ENCODE measurements around the gene PRRT4. TPM values are rescaled to one million over a fixed set of nuclear protein-coding genes. Genes with fewer than 3 reads are reported as not detected.
A peak's percentile ranks its signal among the peaks of the same experiment; 100 is the strongest.

Gene PRRT4
- total RNA-seq, 1 donor from 2014 or later = 0.14 TPM

- H3K27ac Mint-ChIP-seq = peak overlapping the region; percentile 52
- DNase-seq = no peak
- peak overlapping the region; percentile 90 for H3K4me3 Mint-ChIP-seq
- H3K27me3 Mint-ChIP-seq = peaks cover 2% of the 10 kb centered on the region
- H3K4me1 Mint-ChIP-seq = peaks cover 33% of the 10 kb centered on the region
- H3K9me3 Mint-ChIP-seq = no peaks in the 10 kb centered on the region
- peaks cover 27% of the 10 kb centered on the region for H3K36me3 Mint-ChIP-seq (ENCODE audit: low read depth)
- intact Hi-C loops (cut with micrococcal nuclease) = loop anchor here (10.0 kb wide), 1 partner anchor 131 kb away; no protein-coding TSS in a partner anchor
These were observed 42.2 kb upstream of the PRRT4 start for GRCh38 chr7:128403676-128404075.

DNA sequence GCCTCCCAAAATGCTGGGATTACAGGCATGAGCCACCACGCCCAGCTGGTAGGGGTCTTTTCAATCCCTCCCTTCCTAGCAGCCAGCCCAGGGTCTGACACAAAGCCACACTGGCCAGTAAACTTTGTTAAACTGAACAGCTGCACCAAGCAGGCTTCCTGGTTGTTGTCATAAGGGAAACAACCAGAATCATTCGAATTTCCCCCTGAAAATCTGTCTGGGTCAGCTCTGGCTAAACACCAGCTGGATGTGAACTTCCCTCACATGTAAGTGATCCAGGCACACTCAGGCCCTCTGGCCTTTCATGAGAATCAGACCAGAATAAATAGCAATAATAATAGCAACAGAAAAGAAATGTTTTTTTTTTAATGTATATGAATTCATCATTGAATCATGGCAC is 40.9 kb upstream of the PRRT4 start:
- DNase-seq = no peak
- no peak overlapping the region for H3K4me3 Mint-ChIP-seq
- peaks cover 37% of the 10 kb centered on the region for H3K36me3 Mint-ChIP-seq (ENCODE audit: low read depth)
- H3K27ac Mint-ChIP-seq = no peak overlapping the region
- H3K27me3 Mint-ChIP-seq = peaks cover 2% of the 10 kb centered on the region
- no peaks in the 10 kb centered on the region for H3K9me3 Mint-ChIP-seq
- intact Hi-C loops (cut with micrococcal nuclease) = loop anchor here (10.0 kb wide), 1 partner anchor 132 kb away; no protein-coding TSS in a partner anchor
- H3K4me1 Mint-ChIP-seq = peaks cover 23% of the 10 kb centered on the region

DNA sequence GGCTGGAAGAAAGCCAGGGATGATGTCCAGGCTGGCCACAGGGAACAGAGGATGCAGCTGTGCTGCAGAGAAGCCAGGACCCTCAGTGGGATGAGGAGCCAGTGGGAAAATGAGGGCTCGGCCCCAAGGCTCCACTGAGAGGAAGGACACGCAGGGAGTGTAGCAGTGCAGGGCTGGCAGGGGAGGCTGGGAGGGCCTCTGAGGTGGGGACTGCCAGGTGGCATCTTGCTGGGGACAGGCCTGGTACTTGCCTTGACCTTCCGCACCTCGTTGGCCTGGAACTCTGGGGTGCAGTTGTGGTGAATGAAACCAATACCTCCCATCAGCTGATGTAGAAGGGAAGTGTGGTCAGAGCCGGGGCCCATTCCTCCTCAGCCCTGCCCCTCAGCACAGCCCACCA is 39.1 kb upstream of the PRRT4 start:
- Mint-ChIP-seq H3K4me1 (peaks cover 12% of the 10 kb centered on the region), H3K4me3 (no peak overlapping the region), H3K27ac (no peak overlapping the region), H3K9me3 (no peaks in the 10 kb centered on the region), H3K36me3 (ENCODE audit: low read depth) (peaks cover 47% of the 10 kb centered on the region), H3K27me3 (no peaks in the 10 kb centered on the region)
- DNase-seq = no peak
- intact Hi-C loops (cut with micrococcal nuclease) = loop anchor here (10.0 kb wide), 1 partner anchor 134 kb away; no protein-coding TSS in a partner anchor

GRCh38 chr7:128399991-128400390 is 38.5 kb upstream of the PRRT4 start:
- Mint-ChIP-seq H3K4me3 (no peak overlapping the region), H3K4me1 (peaks cover 11% of the 10 kb centered on the region), H3K36me3 (ENCODE audit: low read depth) (peaks cover 47% of the 10 kb centered on the region), H3K27me3 (no peaks in the 10 kb centered on the region), H3K9me3 (no peaks in the 10 kb centered on the region), H3K27ac (no peak overlapping the region)
- intact Hi-C loops (cut with micrococcal nuclease) = loop anchor here (2.0 to 10.0 kb wide), 2 partner anchors 59 to 135 kb away; no protein-coding TSS in a partner anchor
- DNase-seq = no peak

- Mint-ChIP-seq H3K4me3 (no peak overlapping the region), H3K27me3 (no peaks in the 10 kb centered on the region), H3K27ac (no peak overlapping the region), H3K9me3 (no peaks in the 10 kb centered on the region), H3K4me1 (peaks cover 2% of the 10 kb centered on the region), H3K36me3 (ENCODE audit: low read depth) (peaks cover 52% of the 10 kb centered on the region)
- DNase-seq = no peak
- intact Hi-C loops (cut with micrococcal nuclease) = loop anchor here (1.0 to 2.0 kb wide), 3 partner anchors 12 to 60 kb away; no protein-coding TSS in a partner anchor
These were observed 37.3 kb upstream of the PRRT4 start for GRCh38 chr7:128398841-128399135.

DNA sequence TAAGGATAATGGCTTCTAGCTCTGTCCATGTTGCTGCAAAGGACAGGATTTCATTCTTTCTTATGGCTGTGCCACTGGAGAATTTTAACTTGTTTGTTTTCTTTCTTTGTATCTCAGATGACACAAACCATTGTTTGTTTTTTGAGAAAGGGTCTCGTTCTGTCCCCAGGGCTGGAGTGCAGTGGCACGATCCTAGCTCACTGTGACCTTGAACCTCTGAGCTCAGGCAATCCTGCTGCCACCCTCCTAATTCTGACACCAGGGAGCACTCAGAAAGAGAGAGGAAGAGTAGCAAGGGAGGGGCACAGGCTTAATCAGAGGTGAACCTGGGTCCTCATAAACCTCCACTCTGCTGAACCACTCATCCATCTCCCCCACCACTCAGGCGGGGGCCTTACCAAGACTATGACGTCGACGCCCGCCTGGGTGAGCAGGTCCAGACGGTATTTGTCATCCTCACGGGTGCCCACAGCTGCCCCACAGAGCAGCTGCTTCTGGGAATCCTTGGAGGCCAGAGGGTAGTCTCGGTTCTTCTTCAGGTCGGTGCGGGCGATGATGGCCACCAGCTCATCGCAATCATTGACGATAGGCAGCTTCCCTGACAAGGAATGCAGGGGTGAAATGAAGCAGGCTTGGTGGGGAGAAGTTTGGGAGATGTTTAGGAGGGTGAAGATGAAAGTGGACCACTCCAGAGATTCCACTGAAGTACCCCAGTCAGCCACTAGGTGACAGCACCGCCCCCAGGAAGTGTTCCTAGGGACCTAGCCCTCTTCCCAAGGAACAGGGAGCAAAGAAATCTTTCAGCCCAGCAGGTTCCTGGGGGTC is 36.7 kb upstream of the PRRT4 start:
- H3K4me1 Mint-ChIP-seq = no peaks in the 10 kb centered on the region
- peaks cover 51% of the 10 kb centered on the region for H3K36me3 Mint-ChIP-seq (ENCODE audit: low read depth)
- no peak overlapping the region for H3K27ac Mint-ChIP-seq
- DNase-seq = peak; percentile 81
- intact Hi-C loops (cut with micrococcal nuclease) = loop anchor here (1.0 to 2.0 kb wide), 3 partner anchors 12 to 61 kb away; no protein-coding TSS in a partner anchor
- no peaks in the 10 kb centered on the region for H3K27me3 Mint-ChIP-seq
- no peak overlapping the region for H3K4me3 Mint-ChIP-seq
- no peaks in the 10 kb centered on the region for H3K9me3 Mint-ChIP-seq

GRCh38 chr7:128396357-128396756 is 34.9 kb upstream of the PRRT4 start:
- Mint-ChIP-seq H3K4me3 (no peak overlapping the region), H3K27me3 (no peaks in the 10 kb centered on the region), H3K36me3 (ENCODE audit: low read depth) (peaks cover 47% of the 10 kb centered on the region), H3K9me3 (no peaks in the 10 kb centered on the region), H3K4me1 (no peaks in the 10 kb centered on the region), H3K27ac (no peak overlapping the region)
- intact Hi-C loops (cut with micrococcal nuclease) = no loop called here
- no peak for DNase-seq

DNA sequence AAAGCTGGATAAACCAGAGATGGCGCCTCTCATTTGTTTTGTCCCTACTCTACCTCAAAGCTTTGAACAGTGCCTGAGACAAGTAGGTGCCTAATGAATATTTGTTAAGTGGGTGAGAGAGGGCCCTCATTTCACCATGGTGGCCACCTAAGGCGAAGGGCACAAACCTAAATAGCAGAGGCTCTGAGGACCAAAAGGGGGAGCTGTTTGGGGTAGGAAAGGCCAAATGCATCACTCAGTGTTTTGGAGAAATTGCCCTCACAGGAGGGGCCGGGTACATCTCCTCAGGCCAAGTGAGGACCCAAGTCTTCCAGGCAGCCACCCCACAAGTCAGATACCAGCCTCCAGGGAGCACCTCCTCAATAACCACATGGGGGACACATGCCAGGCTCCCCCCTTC is 34.3 kb upstream of the PRRT4 start:
- no peak overlapping the region for H3K27ac Mint-ChIP-seq
- DNase-seq = no peak
- H3K4me3 Mint-ChIP-seq = no peak overlapping the region
- no peaks in the 10 kb centered on the region for H3K9me3 Mint-ChIP-seq
- no peaks in the 10 kb centered on the region for H3K27me3 Mint-ChIP-seq
- intact Hi-C loops (cut with micrococcal nuclease) = no loop called here
- no peaks in the 10 kb centered on the region for H3K4me1 Mint-ChIP-seq
- peaks cover 41% of the 10 kb centered on the region for H3K36me3 Mint-ChIP-seq (ENCODE audit: low read depth)

GRCh38 chr7:128394904-128395496 is 33.5 kb upstream of the PRRT4 start:
- Mint-ChIP-seq H3K4me1 (no peaks in the 10 kb centered on the region), H3K9me3 (no peaks in the 10 kb centered on the region), H3K4me3 (no peak overlapping the region), H3K36me3 (ENCODE audit: low read depth) (peaks cover 33% of the 10 kb centered on the region), H3K27me3 (no peaks in the 10 kb centered on the region), H3K27ac (no peak overlapping the region)
- intact Hi-C loops (cut with micrococcal nuclease) = no loop called here
- no peak for DNase-seq

GRCh38 chr7:128393526-128394330 is 32.2 kb upstream of the PRRT4 start:
- Mint-ChIP-seq H3K36me3 (ENCODE audit: low read depth) (peaks cover 32% of the 10 kb centered on the region), H3K27ac (no peak overlapping the region), H3K4me3 (no peak overlapping the region), H3K9me3 (no peaks in the 10 kb centered on the region), H3K27me3 (no peaks in the 10 kb centered on the region), H3K4me1 (no peaks in the 10 kb centered on the region)
- DNase-seq = no peak
- intact Hi-C loops (cut with micrococcal nuclease) = no loop called here

- no peaks in the 10 kb centered on the region for H3K9me3 Mint-ChIP-seq
- intact Hi-C loops (cut with micrococcal nuclease) = no loop called here
- DNase-seq = no peak
- no peak overlapping the region for H3K27ac Mint-ChIP-seq
- no peaks in the 10 kb centered on the region for H3K4me1 Mint-ChIP-seq
- peaks cover 25% of the 10 kb centered on the region for H3K36me3 Mint-ChIP-seq (ENCODE audit: low read depth)
- H3K4me3 Mint-ChIP-seq = no peak overlapping the region
- H3K27me3 Mint-ChIP-seq = no peaks in the 10 kb centered on the region
These were observed 31.2 kb upstream of the PRRT4 start for GRCh38 chr7:128392446-128393327.

GRCh38 chr7:128391805-128392204 is 30.3 kb upstream of the PRRT4 start:
- no peak for DNase-seq
- Mint-ChIP-seq H3K36me3 (ENCODE audit: low read depth) (peaks cover 16% of the 10 kb centered on the region), H3K4me3 (no peak overlapping the region), H3K27me3 (no peaks in the 10 kb centered on the region), H3K27ac (no peak overlapping the region), H3K4me1 (no peaks in the 10 kb centered on the region), H3K9me3 (no peaks in the 10 kb centered on the region)
- intact Hi-C loops (cut with micrococcal nuclease) = no loop called here

GRCh38 chr7:128390871-128391565 is 29.5 kb upstream of the PRRT4 start:
- intact Hi-C loops (cut with micrococcal nuclease) = no loop called here
- Mint-ChIP-seq H3K4me3 (no peak overlapping the region), H3K36me3 (ENCODE audit: low read depth) (peaks cover 10% of the 10 kb centered on the region), H3K27me3 (no peaks in the 10 kb centered on the region), H3K9me3 (no peaks in the 10 kb centered on the region), H3K4me1 (no peaks in the 10 kb centered on the region), H3K27ac (no peak overlapping the region)
- DNase-seq = no peak

Data from activated CD4-positive, alpha-beta T cell treated with anti-CD3 and anti-CD28 coated beads, Interleukin-2, amount 10 ng/mL, durations not matched to agents 24 days and 14 days (primary cell).